Stimulated activated CD4-positive, alpha-beta T cell treated with anti-CD3 and anti-CD28 coated beads, Interleukin-2, amount 100 ng/mL, for 4 hours (primary cell): ENCODE results near the gene HLTF.
A peak's percentile ranks its signal among the peaks of the same experiment; 100 is the strongest.
"Not testable (repeated sequence)": the region's sequence is repeated elsewhere in the genome, so short reads cannot be mapped to it uniquely, and the experiment has no call there.

Experiments
- DNase-seq: peaks from one replicate; pipeline ENCODE4 v3.0.0-alpha.2; 2020; ENCODE audit warnings: low read depth

HLTF gene

DNA sequence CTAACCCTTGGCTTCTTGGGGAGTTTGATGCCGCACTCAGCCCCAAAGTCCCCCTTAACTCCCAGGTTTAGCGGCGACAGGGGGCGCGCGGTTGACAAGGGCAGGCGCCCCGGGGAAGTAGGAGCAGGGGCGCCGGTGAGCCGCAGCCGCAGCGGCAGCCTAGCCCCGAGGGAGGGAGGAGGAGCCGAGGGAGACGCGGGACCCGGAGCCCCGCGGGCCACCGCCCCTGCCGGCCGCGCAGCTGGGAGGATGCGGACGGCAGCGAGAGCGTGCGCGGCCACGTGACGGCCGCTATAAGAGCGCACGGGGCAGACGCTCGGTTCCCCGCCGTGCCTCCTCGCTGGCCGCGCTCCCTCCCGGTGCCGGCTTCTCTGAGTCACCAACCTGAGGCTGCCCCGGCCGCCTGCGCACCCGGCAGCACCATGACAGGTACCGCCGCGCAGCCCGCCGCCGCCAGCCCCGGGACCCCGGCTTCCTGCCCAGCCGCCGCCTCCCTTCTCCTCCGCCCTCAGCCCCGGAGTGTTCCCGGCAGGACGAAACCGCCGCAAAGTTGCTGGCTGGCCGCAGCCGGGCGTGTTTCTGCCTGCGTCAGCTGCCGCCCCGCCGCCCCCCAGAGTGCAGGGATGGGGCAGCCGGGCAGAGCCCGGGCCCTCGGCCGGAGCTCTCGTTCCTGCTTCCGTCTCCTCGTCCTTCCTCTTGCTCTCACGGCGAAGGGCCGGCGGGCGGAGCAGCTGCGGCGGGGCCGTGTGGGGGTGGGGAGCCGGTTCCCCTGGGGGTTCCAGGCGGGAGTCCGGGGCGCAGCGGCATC, 94.9 kb downstream of the HLTF start, which contains the start of gene GYG1:
Gene GYG1 (plus strand): TSS at position 322 of the 808 bp plus-strand sequence. CDS start 101 bp downstream, at position 423.
- peak; percentile 78 for DNase-seq

DNA sequence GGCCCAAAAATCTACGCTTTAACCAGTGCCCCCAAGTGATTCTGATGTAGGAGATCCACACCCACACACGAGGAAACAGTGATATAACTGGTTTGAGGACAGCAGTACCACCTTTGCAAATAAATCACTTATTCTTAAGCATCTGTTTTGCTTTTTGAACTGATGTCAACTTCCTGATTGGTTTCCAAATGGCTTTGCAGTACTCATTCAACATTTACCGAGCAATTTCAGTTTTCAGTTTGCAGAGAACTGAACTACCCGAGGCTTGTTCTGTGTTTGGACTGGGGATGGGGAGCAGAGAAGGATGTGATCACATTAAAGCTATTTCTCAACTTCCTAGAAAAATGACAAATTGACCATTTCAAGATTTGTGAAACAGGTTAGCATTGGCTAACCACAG, 96.1 kb downstream of the HLTF start:
- no peak for DNase-seq

DNA sequence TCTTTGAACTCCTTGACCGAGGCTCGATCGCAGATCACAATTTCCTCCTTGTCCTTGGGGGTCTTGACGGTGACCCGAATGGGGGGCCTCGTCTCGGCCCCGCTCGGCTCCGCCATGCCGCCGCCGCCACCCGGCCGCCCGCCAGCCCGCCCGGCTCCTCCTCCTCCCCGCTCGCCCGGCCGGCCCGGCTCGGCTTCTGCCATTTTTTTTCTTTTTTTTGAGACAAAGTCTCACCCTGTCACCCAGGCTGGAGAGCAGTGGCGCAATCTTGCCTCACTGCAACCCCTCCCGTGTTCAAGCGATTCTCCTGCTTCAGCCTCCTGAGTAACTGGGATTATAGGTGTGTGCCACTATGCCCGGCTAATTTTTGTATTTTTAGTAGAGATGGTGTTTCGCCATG, 98.8 kb downstream of the HLTF start:
- DNase-seq, result not testable (repeated sequence)

DNA sequence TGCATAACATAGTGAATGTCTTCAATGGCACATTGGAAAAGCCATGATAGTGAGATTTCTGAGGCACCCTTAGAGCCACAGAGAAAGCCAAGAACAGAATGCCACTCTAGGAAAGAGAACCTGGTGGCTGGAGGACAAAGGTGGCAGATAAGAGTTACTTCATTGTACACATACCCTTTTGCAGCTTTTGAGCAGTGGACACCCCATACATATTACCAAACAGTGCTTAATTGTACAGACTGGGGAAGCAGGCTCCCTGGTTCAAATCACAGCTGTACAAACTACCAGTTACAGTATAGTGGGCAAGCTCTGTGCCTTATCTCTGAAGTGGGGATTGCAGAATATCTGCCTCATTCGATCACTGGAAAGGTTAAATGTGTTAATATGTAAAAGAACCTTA, 105.1 kb downstream of the HLTF start:
- no peak for DNase-seq
